ENCODE measurements around the gene WDFY4. TPM values are rescaled to one million over a fixed set of nuclear protein-coding genes. Genes with fewer than 3 reads are reported as not detected.

Gene WDFY4
- total RNA-seq, 1 donor from 2014 or later = 4.3 TPM

DNA sequence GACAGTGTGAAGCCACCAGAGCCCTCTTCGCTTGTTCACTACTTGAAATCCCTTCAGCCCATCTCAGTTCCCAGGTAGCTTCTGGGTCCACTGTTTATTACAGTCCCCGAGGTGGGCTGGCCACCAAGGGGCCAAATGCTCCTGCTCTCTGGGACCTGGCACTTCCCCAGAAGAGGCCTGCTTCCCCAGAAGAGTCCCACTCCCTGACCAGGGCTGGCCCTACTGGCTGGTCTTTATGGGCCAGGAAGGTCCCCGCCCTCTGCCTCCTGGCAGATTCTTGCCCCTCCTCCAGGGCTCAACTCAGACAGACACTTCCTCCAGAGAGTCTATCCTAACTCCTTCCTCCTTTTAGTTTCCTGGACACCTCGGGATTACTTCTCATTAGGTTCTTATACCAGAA is 325.6 kb downstream of the WDFY4 start:
- Mint-ChIP-seq H3K9me3 (no peaks in the 10 kb centered on the region), H3K27ac (no peak overlapping the region)
- DNase-seq (ENCODE audit: low spot score in 2 of 2, unreplicated experiment in 2 of 2) = no peak

DNA sequence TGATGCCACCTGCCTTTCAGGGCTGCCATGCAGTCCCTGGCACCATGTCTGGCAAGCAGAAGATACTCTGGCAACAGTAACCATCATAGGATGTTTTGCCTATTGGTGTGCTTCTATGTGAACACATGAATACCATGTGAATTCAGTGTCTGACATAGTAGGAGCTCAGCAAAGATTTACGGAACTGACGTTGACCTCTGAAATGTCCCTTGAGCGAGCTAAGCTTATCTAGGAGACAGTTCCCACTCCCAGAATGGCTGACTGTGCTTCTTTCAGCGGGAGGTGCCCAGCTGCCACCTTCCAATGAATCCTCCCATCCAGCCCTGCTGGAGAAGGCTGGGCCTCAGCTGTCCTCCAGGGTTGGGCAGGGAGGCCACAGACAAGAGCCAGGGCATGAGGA is 326.2 kb downstream of the WDFY4 start:
- Mint-ChIP-seq H3K27me3 (ENCODE audit: low read depth) (peaks cover 28% of the 10 kb centered on the region), H3K36me3 (no peaks in the 10 kb centered on the region), H3K9me3 (no peaks in the 10 kb centered on the region), H3K27ac (no peak overlapping the region), H3K4me1 (peaks cover 4% of the 10 kb centered on the region), H3K4me3 (no peak overlapping the region)
- TF ChIP-seq, protein P1, sequence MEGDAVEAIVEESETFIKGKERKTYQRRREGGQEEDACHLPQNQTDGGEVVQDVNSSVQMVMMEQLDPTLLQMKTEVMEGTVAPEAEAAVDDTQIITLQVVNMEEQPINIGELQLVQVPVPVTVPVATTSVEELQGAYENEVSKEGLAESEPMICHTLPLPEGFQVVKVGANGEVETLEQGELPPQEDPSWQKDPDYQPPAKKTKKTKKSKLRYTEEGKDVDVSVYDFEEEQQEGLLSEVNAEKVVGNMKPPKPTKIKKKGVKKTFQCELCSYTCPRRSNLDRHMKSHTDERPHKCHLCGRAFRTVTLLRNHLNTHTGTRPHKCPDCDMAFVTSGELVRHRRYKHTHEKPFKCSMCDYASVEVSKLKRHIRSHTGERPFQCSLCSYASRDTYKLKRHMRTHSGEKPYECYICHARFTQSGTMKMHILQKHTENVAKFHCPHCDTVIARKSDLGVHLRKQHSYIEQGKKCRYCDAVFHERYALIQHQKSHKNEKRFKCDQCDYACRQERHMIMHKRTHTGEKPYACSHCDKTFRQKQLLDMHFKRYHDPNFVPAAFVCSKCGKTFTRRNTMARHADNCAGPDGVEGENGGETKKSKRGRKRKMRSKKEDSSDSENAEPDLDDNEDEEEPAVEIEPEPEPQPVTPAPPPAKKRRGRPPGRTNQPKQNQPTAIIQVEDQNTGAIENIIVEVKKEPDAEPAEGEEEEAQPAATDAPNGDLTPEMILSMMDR (IDR thresholded peaks at IDR 0.05; ENCODE audit: unreplicated experiment) = no peak
- no peak for DNase-seq (ENCODE audit: low spot score in 2 of 2, unreplicated experiment in 2 of 2)

More for the DNA sequence above, 325.6 kb downstream of the WDFY4 start:
- Mint-ChIP-seq H3K27me3 (ENCODE audit: low read depth) (peaks cover 25% of the 10 kb centered on the region), H3K4me1 (peaks cover 4% of the 10 kb centered on the region), H3K4me3 (no peak overlapping the region), H3K36me3 (no peaks in the 10 kb centered on the region)
- TF ChIP-seq, protein P1 (IDR thresholded peaks at IDR 0.05; ENCODE audit: unreplicated experiment) = no peak

DNA sequence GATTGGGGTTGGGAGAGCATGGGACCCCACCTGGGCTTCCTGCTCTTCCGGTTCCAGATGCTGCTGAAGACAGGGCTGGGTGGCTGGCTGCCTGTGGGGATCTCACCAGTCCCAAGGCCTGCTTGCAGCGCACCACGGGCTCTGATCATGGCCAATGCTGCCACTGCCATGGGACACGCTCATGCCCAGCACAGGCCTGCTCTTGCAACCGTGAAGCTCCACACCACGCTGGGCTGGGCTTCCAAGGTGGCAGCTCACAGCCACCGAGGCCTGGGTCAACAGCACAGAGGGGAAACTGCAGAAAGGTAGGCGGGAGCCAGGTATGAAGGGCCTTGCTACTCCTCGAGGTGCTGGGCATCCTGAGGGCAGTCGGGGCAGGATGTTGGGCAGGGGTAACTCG is 327.1 kb downstream of the WDFY4 start:
- Mint-ChIP-seq H3K4me3 (no peak overlapping the region), H3K27ac (no peak overlapping the region), H3K27me3 (ENCODE audit: low read depth) (peaks cover 28% of the 10 kb centered on the region), H3K4me1 (peaks cover 4% of the 10 kb centered on the region), H3K9me3 (no peaks in the 10 kb centered on the region), H3K36me3 (no peaks in the 10 kb centered on the region)
- TF ChIP-seq, protein P1 (IDR thresholded peaks at IDR 0.05; ENCODE audit: unreplicated experiment) = no peak
- no peak for DNase-seq (ENCODE audit: low spot score in 2 of 2, unreplicated experiment in 2 of 2)

DNA sequence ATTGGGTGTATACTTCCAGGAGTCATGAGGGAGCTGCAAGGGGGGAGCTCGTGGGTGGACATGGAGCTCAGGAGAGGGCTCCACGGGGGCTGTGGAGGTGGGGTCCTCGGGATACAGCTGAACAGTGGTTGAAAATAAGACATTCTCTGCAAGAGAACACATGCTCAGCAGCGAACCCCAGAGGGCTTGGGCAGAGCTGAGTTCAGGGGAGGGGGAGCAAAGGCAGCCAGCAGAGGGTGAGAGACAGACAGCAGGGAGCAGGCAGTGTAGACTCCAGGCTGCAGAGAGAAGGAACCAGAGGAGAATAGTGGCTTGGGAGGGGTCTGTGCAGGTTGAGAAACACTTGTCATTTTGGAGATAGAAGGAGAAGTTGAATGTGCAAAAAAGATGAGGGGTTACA is 327.9 kb downstream of the WDFY4 start:
- no peak for DNase-seq (ENCODE audit: low spot score in 2 of 2, unreplicated experiment in 2 of 2)
- Mint-ChIP-seq H3K9me3 (no peaks in the 10 kb centered on the region), H3K36me3 (no peaks in the 10 kb centered on the region), H3K27me3 (ENCODE audit: low read depth) (peaks cover 34% of the 10 kb centered on the region), H3K27ac (no peak overlapping the region), H3K4me1 (peaks cover 4% of the 10 kb centered on the region), H3K4me3 (no peak overlapping the region)
- TF ChIP-seq, protein P1 (IDR thresholded peaks at IDR 0.05; ENCODE audit: unreplicated experiment) = no peak

DNA sequence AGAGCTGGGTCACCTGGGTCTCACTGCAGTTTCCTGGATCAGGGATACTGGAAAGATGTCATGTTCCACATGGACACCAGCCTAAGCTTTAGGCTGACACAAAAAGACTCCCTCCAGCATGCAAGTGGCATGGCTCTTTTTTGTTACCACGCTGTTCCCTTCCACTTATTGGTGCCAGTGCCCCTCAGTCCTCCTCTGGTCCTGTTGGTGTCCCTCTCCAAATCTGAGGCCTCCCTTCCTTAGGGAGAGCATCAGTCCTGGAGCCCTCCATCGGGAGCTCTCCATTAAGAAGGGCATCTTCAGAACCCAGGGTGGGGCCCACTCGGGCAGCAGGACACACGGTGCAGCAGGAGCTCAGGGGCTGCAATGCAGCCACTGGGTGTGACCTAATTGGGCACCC is 331.0 kb downstream of the WDFY4 start:
- H3K9me3 Mint-ChIP-seq = peaks cover 3% of the 10 kb centered on the region
- H3K27me3 Mint-ChIP-seq (ENCODE audit: low read depth) = peaks cover 49% of the 10 kb centered on the region
- TF ChIP-seq, protein P1 (IDR thresholded peaks at IDR 0.05; ENCODE audit: unreplicated experiment) = no peak
- H3K4me3 Mint-ChIP-seq = no peak overlapping the region
- no peak for DNase-seq (ENCODE audit: low spot score in 2 of 2, unreplicated experiment in 2 of 2)
- no peaks in the 10 kb centered on the region for H3K4me1 Mint-ChIP-seq
- no peak overlapping the region for H3K27ac Mint-ChIP-seq
- no peaks in the 10 kb centered on the region for H3K36me3 Mint-ChIP-seq

DNA sequence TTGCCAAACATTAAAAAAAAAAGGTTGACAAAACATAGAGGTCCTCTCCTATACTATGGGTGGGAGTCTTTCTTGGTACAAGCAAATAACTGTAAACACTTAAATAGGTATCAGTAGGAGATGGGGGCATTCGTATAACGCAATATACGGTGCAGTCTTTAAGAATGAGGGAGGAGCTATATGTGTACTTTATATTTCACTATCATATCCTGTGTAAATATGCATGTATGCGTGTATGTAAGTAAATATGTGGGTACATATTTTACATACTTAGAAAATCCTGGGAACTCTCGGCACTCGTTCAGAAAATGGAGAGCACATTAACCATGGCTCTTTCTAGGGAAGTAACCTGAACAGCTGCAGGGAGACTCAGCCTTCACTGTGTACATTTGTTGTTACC is 337.0 kb downstream of the WDFY4 start:
- Mint-ChIP-seq H3K27ac (no peak overlapping the region), H3K27me3 (ENCODE audit: low read depth) (peaks cover 41% of the 10 kb centered on the region), H3K4me1 (no peaks in the 10 kb centered on the region), H3K36me3 (no peaks in the 10 kb centered on the region), H3K4me3 (no peak overlapping the region), H3K9me3 (peaks cover 3% of the 10 kb centered on the region)
- no peak for DNase-seq (ENCODE audit: low spot score in 2 of 2, unreplicated experiment in 2 of 2)
- TF ChIP-seq, protein P1 (IDR thresholded peaks at IDR 0.05; ENCODE audit: unreplicated experiment) = no peak

Data from mesothelial cell of epicardium (in vitro differentiated cells).